TTC549 (cell line): ENCODE measurements around the gene TAF3.
"Not testable (repeated sequence)": the region's sequence is repeated elsewhere in the genome, so short reads cannot be mapped to it uniquely, and the experiment has no call there.

Source experiments
- FAIRE-seq: peaks from 2 replicates; lab custom pipeline; 2012; peaks lifted over from hg19 to GRCh38; lab: Jason Lieb, UNC

The TAF3 gene, protein sequence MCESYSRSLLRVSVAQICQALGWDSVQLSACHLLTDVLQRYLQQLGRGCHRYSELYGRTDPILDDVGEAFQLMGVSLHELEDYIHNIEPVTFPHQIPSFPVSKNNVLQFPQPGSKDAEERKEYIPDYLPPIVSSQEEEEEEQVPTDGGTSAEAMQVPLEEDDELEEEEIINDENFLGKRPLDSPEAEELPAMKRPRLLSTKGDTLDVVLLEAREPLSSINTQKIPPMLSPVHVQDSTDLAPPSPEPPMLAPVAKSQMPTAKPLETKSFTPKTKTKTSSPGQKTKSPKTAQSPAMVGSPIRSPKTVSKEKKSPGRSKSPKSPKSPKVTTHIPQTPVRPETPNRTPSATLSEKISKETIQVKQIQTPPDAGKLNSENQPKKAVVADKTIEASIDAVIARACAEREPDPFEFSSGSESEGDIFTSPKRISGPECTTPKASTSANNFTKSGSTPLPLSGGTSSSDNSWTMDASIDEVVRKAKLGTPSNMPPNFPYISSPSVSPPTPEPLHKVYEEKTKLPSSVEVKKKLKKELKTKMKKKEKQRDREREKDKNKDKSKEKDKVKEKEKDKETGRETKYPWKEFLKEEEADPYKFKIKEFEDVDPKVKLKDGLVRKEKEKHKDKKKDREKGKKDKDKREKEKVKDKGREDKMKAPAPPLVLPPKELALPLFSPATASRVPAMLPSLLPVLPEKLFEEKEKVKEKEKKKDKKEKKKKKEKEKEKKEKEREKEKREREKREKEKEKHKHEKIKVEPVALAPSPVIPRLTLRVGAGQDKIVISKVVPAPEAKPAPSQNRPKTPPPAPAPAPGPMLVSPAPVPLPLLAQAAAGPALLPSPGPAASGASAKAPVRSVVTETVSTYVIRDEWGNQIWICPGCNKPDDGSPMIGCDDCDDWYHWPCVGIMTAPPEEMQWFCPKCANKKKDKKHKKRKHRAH

DNA sequence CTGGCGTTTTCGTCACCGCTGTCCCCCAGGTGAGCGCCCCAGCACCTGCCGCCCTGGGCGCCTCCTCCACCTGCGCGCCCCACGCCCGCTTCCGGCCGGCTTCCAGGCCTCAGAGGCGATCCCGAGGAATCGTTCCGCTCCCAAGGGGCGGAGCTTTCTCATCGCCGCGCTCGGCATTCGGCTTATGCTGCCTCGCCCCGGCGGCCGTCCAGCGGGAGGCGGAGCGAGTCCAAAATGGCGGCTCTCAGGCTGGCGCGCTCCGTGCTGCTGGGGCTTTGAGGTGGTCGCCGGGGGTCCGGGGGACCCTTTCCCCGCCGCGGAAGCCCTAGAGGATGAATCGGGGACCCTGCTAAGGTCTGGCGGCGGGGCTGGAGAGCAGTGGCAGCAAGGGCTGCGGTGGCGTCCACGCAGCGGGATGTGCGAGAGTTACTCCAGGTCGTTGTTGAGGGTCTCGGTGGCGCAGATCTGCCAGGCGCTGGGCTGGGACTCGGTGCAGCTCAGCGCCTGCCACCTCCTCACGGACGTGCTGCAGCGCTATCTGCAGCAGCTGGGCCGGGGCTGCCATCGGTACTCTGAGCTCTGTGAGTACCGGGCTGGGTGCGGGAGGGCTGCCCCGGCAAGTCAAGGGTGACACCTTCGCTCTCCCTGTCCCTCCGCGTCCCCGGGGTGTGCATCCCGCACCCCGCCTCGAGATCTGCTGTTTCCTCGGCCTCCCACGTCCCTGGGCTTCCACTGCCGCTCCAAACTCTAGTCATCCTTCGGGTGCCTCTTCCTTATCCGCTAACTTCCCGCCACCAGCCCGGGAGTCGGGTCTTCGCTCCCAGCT, at the start of gene TAF3:
TAF3 (plus strand) TSS at position 211 of the 826 bp plus-strand sequence; CDS start at position 416, 205 bp downstream.
- FAIRE-seq = no peak

DNA sequence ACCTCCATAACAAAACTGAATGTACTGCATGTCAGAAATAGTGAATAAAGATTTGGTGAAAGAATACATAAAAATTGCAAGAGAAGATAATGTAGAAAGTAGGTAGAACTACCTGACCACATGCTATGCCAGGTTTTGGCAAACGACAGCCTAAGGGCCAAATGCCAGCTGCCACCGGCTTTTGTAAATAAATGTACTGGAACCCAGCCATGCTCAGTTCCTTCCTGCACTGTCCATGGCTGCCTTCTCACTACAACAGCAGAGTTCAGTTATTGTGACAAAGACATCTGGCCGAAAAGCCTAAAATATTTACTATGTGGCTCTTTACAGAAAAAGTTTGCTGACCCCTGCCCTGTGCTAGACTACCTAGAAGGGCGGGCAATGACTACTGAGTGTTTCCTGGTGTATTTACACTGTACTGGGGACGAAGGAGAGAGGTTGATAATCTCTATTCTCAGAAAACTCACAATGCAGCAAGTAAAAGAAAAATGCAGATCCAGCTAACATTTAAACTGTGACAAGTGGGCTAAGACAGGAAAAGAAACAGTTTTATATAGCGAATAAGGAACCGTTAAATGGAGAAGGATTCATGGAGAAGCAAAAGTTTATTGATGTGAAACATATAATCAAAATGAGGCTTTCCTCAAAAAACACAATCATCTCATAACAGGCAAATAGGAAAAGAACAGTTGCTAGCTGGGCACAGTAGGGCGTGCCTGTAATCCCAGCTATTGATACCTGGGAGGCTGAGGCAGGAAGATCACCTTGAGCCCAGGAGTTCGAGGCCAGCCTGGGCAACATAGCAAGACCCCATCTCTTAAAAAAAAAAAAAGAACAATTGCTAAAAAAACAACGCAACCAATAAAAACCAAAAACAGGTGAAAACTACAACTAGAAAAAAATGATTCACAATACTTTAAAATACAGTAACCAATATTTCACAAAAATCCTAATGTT, 44.2 kb upstream of the TAF3 start:
- FAIRE-seq = no peak

DNA sequence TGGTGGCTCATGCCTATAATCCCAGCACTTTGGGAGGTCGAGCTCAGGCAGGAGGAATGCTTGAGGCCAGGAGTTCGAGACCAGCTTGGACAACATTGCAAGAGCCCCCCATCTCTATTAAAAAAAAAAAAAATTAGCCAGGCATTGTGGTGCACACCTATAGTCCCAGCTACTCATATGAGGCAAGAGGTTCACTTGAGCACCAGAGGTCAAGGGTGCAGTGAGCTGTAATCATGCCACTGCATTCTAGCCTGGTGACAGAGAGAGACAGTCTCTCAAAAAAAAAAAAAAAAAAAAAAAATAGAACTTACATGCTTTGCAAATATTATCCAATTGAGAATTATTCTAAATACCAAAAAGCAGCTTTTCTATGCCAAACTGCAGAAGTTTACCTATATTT, 41.5 kb upstream of the TAF3 start:
- no peak for FAIRE-seq

DNA sequence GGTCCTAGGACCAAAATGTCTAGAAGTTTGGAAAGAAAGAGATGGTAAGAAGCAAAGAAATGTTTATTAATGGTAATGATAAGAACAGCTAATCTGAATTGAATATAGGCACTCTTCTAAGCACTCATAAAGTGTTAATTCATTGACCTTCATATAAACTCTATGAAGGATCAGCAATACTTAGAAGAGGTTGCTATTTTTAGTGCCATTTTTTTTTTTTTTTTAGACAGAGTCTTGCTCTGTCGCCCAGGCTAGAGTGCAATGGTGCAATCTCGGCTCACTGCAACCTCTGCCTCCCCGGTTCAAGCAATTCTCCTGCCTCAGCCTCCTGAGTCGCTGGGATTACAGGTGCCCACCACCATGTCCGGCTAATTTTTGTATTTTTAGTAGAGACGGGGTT, 36.1 kb upstream of the TAF3 start:
- FAIRE-seq = not testable (repeated sequence)

DNA sequence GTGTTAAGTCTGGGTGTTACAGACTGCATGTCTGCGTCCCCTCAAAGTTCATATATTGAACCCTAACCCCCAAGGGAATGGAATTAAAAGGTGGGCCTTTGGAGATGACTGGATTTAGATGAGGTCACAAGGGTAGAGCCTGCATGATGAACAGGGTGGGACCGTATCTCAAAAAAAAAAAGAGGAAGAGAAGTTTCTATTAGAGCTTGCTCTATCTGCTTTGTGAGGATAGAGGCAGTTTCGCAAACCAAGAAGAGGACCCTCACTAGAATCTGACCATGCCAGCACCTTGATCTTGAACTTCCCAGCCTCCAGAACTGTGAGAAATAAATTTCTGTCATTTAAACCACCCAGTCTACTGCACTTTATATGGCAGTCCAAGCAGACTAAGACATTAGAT, 31.9 kb upstream of the TAF3 start:
- no peak for FAIRE-seq

DNA sequence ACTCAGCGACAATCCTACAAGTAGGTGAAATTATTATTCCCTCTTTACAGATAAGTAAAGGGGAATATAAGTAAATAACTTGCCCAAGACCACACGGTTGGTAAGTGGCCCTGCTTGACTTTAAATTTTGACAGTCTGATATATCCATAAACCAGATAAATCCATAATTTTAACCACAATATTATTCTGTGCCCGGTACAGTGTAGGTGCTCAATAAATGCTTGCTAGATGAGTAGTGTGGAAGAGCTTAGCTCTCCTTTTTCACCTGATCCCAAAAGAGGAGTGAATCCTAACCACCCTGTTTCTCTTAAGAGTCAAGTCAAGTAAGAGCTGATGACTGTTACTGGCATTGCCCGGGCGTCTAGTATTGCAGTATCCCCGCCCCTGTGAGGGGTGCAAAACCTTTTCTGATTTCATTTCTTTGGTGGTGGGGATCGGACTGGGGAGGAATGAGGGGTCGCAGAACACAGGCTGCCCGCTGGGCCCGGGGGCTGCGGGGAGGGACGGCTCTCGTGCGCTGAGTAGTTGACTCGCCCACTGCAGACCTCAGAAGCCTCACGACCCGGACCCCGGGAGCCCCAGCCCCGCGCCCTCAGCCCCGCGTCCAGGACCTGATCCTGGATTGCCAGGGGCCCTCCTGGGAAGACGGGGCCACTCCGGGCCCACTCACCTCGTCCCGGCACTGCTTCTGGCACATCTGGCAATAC, 31.0 kb upstream of the TAF3 start:
- FAIRE-seq = no peak

DNA sequence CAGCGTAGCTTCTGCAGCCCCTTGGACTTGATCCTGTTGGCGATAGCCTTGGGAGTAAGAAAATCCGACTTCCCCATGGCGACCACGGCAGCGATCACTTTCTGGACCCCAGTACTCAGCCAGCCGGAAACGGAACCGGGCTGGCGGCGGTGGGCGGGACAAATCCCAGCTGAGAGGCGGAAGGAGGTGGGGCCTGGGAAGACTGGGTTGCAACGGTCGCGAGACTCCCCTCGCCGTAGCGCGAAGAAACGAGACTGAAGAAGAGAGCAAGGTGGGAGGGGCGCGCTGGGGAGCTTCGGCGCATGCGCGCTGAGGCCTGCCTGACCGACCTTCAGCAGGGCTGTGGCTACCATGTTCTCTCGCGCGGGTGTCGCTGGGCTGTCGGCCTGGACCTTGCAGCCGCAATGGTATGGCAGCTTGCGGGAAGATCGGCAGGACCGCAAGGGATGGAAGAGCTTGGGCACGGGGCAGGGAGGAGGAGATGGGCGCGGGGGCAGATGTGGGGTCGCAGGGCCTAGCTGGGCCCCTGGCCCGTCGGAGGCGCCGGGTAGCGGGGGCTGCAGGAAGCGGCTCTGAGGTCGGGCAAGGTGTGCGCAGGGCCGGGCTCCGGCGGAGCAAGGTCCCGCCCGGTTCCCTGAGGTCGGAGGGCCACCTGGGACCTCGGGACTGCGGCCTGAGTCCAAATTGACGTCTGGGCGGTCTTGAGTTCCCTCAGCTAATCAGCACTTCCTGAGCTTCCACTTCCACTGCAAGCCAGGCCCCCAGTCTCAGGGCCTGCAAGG, 30.3 kb upstream of the TAF3 start, which contains the start of the genes ATP5F1C and KIN:
ATP5F1C (plus strand) TSS at position 321 of the 782 bp plus-strand sequence; CDS start at position 352, 31 bp downstream.
KIN (minus strand) TSS at position 137 of the 782 bp plus-strand sequence; CDS start at position 77, 60 bp downstream.
- FAIRE-seq = peak; percentile 78

DNA sequence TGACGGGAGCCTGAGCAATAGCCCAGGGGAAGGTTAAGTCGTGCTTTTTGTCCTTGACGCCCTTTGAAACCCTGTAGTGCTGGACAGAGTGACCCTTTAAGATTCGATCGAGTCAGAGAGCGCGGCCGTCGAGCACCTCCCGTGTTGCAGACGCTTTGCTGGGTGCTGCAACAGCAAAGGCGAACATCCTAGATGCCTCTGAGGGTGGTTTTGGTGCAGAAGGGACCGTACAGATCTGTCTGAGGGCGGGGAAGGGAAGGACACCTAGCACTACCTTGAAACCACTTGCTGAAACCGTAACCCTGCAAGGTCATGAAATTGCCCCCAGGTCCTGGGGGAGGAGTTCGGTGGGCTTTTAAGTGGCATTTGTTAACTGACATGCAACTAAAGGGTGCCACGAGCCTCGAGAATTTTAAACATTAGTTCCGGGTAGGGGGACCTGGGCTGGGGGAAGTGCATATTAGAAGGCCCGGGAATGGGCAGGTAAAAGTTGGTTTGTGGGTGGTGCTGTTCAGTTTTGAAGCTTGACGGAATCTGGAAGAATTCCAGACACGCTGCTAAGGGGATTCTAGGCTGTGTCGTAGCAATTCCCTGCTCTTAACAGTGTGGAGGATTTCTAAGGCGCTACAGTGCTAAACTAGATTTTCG, 29.5 kb upstream of the TAF3 start:
- no peak for FAIRE-seq

DNA sequence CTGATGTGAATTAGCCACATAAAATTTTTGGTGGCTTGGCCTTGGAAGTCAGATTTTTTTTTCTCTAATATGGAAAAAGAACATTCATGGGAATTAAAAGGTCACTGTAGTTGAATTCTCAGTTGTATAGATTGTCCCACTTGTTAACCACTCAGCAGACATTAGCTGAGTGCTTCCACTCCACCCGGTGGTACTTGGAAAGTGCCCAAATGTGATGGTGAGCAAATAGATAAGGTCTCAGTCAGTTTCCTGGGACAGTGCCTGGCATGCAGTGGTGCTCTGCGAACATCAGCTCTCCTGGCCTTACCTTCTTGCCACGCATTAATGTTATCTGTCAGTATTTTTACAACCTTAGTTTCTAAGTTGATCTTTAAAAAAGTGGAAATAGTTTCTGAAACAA, 28.9 kb upstream of the TAF3 start:
- FAIRE-seq = no peak

DNA sequence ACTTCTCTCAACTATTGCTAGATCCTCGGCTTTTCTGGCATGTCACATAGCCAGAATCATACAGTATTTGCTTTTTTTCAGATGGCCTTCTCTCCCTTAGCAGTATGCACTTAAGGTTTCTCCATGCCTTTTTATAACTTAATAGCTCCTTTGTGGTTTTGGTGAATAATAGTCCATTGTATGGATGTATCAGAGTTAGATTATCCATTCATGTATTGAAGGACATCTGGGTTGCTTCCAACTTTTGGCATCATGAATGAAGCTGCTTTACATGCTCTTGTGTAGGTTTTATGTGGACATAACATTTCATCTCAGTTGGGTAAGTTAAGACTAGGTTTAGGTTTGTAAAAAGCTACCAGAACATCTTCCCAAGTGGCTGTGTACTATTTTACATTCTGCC, 25.8 kb upstream of the TAF3 start:
- no peak for FAIRE-seq

DNA sequence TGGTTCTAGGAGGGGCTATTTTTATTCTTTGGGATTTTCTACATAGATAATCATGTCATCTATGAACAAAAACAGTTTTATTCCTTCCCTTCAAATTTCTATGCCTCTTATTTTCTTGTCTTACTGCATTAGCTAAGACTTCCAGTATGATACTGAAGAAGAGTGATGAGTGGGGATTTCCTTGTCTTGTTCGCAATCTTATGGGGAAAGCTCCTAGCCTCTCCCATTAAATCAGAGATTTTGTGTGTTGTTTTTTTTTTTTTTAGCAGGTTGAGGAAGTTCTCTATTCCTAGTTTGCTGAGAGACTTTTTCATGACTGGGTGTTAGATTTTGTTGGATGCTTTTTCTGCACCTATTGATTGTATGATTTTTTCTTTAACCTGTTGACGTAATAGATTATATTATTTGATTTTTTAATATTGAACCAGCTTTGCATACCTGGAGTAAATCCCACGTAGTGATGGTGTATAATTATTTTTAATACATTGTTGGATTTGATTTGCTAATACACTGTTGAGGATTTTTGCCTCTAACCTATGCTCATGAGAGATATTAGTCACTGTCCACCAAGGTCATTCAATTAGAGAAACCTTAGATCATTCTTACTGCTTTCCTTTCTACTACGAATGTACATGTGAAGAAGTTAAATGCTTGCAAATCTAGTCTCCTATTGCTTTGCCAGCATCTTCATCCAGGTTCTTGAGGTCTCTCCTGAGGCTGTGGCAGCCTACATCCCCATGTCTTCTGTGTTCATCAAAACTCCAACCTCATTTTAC, 23.9 kb upstream of the TAF3 start:
- no peak for FAIRE-seq

DNA sequence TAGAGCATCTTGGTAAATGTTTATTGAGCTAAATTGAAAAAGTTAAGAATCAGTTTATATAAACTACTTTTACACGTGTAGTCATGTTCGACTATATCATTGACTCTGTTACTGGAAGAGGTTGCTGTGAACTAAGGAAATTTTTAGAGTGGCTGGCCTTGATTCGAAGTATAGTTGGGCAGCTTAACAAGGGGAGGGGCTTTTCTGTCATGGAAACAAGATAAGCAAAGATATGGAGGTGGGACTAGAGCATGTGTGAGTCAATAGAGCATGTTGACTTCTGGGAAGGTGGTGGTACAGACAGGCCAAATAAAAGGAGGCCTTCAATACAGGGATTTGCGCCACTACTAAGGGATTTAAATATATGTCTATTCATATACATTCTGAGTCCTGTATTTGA, 22.7 kb upstream of the TAF3 start:
- FAIRE-seq = no peak

DNA sequence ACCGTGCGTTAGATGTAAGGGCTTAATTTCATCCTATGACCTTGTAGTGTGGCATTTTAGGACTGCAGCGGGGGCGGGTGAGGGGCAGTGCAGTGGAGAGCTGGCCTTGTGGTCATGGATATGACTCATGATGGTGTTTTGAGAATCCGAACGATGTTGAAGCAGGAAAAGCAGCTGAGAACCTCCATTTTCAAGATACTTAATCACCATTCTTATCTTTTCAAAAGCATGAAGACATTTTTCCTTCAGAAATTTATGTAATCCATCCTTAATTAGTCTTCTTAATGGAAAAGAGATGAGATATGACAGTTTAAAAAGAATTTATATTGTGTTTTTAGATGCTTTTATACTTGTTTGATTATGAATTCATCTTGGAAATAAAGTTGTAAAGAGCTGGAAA, 20.7 kb upstream of the TAF3 start:
- FAIRE-seq = no peak

DNA sequence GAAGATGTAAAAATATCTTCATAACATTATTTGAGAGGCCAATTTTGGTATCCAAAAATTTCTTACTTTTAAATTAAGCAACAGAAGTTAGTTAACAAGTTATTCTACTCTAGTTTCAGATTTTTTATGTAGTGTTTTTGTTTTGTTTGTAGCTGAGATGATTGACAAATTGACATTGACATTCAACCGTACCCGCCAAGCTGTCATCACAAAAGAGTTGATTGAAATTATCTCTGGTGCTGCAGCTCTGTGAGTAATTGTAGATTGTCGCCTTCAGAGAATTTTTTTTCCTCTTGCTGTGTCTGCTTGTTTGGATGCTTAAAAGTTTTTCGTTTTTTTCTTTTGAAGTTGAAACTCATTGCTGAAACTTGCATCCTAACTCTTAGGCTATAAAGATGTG, 15.7 kb upstream of the TAF3 start:
- FAIRE-seq = no peak

DNA sequence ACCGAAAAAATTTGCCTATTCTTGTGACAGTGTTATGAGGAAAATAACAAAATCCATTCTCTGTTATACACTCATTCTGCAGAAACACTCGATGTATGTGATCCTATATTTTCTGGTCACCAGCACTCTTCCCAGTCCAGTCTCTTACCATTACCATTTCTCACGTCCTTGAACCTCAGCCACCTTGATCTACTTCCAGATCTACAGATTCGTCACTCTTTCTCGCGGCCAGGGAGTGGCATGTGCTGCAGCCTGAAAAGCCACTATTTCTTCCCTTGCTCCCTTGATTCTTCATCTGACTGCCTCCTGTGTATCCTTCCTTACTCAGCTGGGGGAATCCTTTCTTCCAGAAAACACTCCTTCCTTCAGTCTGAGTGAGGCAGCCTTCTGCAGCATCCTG, 14.1 kb upstream of the TAF3 start:
- FAIRE-seq = no peak

DNA sequence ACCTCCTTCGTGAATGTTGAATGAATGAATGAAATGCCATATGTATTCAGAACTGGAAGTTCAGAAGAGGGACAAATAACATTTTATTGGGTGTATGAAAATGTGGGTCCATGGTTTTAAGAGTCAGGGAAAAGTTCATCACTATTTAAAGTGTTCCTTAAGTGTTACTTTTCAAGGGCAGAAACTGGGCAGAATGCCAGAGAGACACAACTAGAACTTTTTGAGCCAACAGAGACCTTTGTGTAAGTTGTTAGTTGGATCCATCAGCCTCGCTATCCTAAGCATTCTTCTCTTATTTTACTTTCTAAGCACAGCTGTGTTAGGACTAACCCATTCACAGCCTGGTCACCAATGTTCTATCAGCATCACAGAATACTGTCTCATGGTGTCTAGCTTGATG, 13.6 kb upstream of the TAF3 start:
- FAIRE-seq = no peak

DNA sequence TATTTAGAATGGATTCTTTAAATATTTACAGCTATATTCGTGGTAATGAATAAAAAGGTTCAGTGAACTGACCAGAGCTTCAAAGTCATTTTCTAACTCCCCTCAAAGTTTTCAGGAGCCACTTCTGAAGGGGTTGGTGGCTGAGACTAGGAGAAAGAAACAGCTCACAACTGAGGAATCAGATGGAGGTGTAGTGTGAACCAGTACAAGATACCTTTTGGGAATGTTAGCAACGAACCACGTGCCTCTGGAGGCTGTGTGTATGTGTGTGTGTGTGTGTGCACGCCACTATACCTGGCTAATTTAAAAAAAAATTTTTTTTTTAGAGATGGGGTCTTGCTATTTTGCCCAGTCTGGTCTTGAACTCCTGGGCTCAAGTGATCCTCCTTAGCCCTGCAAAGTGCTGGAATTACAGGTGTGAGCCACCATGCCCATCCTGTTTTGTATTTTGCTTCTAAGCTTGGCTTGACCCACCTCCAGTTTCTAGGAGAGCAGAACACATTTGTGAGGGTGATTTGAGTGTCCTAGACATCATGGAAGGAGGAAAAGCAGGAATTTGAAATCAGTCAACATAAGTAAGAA, 9.5 kb upstream of the TAF3 start:
- no peak for FAIRE-seq

DNA sequence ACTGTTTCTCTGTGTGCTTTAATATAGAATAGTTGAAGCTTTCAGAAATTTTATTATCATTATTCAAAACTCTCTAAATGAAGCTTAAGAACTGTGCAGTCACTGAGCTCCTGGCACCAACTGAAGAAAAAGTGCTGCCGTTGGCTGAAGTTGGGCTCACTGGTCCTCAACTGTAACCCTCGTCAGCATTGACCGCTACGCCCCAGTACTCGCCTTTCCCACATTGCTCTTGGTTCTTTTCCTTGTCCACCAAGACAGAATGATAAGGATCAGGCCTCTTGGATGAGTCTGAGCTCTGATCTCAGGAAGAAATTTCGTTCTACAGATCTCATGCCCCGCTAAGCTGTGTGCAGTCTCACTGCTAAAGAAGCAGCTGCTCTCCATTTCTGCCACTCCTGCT, 7.9 kb upstream of the TAF3 start:
- FAIRE-seq = no peak
